ENCODE data around the gene ZNF480.

GRCh38 chr19:52274191-52274590 is 22.8 kb upstream of the ZNF480 start:
- TF ChIP-seq CTCF (IDR thresholded peaks at IDR 0.05): no peak
- TF ChIP-seq MAZ (IDR thresholded peaks at IDR 0.05; ENCODE audit: borderline replicate concordance, low read depth, low read length): no peak
